ENCODE data around the gene LGI4. TPM values are rescaled to one million over a fixed set of nuclear protein-coding genes. Genes with fewer than 3 reads are reported as not detected.

LGI4 gene
- total and polyA plus RNA-seq, 2 experiments from 2014 or later, result 3.4 to 4.3 TPM

DNA sequence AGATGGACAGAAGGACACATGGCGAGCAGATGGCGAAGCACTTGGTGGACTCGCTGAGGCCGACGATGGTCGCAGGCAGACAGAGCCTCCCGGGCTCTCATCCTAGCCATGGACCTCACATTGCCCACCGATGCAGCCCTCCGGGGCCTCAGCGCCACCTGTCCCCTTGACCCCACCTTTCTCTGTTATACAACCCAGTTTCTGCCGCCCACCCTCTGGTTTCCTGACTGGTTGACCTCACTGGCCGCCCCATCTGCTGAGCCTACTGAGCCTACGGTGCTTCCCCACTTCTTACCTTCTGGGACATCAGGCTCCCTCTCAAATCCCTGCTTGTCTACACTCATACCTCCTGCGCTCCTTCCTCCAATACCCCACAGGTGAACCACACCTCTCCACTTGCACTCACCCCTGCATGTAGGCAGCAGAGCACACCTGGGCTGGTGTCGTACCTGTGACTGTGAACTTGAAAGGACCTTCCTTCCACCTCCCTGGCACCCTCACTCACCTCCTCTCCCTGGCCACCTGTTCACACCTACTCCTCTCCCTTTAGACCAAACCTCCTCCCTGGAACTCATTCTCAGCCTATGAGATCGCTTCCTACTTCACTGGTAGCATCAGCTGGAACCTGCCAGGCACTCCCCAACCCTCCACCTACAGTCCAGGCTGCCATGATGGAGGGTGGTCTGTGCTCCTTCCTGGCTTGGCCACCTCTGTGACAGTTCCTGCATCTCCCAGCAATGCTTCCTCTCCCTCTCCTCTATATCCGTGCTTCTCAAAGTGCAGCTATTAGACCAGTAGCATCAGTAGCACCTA lies 57.2 kb downstream of the LGI4 start:
- Histone ChIP-seq H3K27ac (ENCODE audit: low read depth) (no peak overlapping the region), H4K20me1 (replicated peaks; ENCODE audit: insufficient read depth) (no peaks in the 10 kb centered on the region), H3K9me2 (ENCODE audit: insufficient read depth) (no peaks in the 10 kb centered on the region), H3K79me2 (replicated peaks; ENCODE audit: insufficient read depth) (no peaks in the 10 kb centered on the region), H2AFZ (no peak overlapping the region), H3K27me3 (ENCODE audit: insufficient read depth) (no peaks in the 10 kb centered on the region), H3K4me2 (no peak overlapping the region), H3F3A (replicated peaks; ENCODE audit: low read depth) (no peaks in the 10 kb centered on the region), H3K36me3 (ENCODE audit: insufficient read depth) (no peaks in the 10 kb centered on the region; the same call in 1 of the 2 replicates), H3K4me3 (no peak overlapping the region), H3K4me1 (ENCODE audit: insufficient read depth) (no peaks in the 10 kb centered on the region)
- Mint-ChIP-seq H3K36me3 (ENCODE audit: low read depth) (peaks cover 2% of the 10 kb centered on the region; the same call in 2 of the 3 replicates), H3K4me3 (no peak overlapping the region), H3K27ac (no peak overlapping the region), H3K27me3 (ENCODE audit: insufficient read depth, low read depth, poor library complexity) (peaks cover 26% of the 10 kb centered on the region), H3K4me1 (no peaks in the 10 kb centered on the region), H3K9me3 (peaks cover 2% of the 10 kb centered on the region)
- DNase-seq (ENCODE audit: low spot score) (no peak), ATAC-seq (no peak)
- no peak for TF ChIP-seq ZNF462 (CRISPR knock-in tag; IDR thresholded peaks at IDR 0.05)

DNA sequence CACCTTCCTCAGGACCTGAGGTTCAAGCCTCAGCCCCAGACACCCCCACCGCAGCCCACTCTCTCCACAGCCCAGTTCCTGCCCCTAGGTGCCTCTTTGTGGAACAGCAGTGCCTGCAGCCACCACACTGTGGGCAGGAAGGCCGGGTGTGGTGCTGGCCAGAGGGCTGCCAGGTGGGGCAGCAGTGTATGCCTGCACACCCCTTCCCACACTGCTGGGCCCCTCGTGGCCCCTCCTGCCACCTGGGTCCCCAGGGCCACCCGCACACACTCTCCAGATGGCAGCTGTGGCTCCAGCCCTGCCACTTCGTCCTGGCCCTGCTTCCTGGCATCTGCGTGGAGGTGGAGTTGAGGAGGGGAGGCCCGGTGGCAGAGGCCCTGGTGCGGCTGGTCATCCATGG lies 58.2 kb downstream of the LGI4 start:
- no peaks in the 10 kb centered on the region for H3K4me1 ChIP-seq (ENCODE audit: insufficient read depth)
- TF ChIP-seq CTCF (conservative IDR thresholded peaks at IDR 0.05; ENCODE audit: low read depth in 2 of 2), result no peak
- no peak overlapping the region for H2AFZ ChIP-seq
- H3K9me2 ChIP-seq (ENCODE audit: insufficient read depth), result no peaks in the 10 kb centered on the region
- H3K27me3 ChIP-seq (ENCODE audit: insufficient read depth), result no peaks in the 10 kb centered on the region
- no peaks in the 10 kb centered on the region; the same call in 2 of the 3 replicates for H3K36me3 Mint-ChIP-seq (ENCODE audit: low read depth)
- no peaks in the 10 kb centered on the region for H3K79me2 ChIP-seq (replicated peaks; ENCODE audit: insufficient read depth)
- peaks cover 24% of the 10 kb centered on the region for H3K27me3 Mint-ChIP-seq (ENCODE audit: insufficient read depth, low read depth, poor library complexity)
- no peak overlapping the region for H3K27ac Mint-ChIP-seq
- no peak overlapping the region for H3K4me3 ChIP-seq
- no peaks in the 10 kb centered on the region; the same call in 2 of the 3 replicates for H3K9me3 Mint-ChIP-seq
- no peak for ATAC-seq
- no peaks in the 10 kb centered on the region for H4K20me1 ChIP-seq (replicated peaks; ENCODE audit: insufficient read depth)
- H3K36me3 ChIP-seq (ENCODE audit: insufficient read depth), result no peaks in the 10 kb centered on the region
- H3K4me2 ChIP-seq, result no peak overlapping the region
- no peak for DNase-seq (ENCODE audit: low spot score)
- H3K27ac ChIP-seq (ENCODE audit: low read depth), result no peak overlapping the region
- H3K4me1 Mint-ChIP-seq, result no peaks in the 10 kb centered on the region
- no peak overlapping the region for H3K4me3 Mint-ChIP-seq
- no peaks in the 10 kb centered on the region for H3F3A ChIP-seq (replicated peaks; ENCODE audit: low read depth)

All from GM23338 (cell line).